Stimulated activated CD4-positive, alpha-beta T cell treated with anti-CD3 and anti-CD28 coated beads, Interleukin-4, amount 100 ng/mL, for 1 hour (primary cell): ENCODE results near the gene OPN1MW.
"Not testable (repeated sequence)": the region's sequence is repeated elsewhere in the genome, so short reads cannot be mapped to it uniquely, and the experiment has no call there.

Experiments
- DNase-seq: peaks from one replicate; pipeline ENCODE4 v3.0.0-alpha.2; 2020

The OPN1MW gene

GRCh38 chrX:154182296-154182695 is at the start of gene OPN1MW:
OPN1MW (plus strand) TSS chrX:154182596; CDS start chrX:154182678, 82 bp downstream.
- not testable (repeated sequence) for DNase-seq

DNA sequence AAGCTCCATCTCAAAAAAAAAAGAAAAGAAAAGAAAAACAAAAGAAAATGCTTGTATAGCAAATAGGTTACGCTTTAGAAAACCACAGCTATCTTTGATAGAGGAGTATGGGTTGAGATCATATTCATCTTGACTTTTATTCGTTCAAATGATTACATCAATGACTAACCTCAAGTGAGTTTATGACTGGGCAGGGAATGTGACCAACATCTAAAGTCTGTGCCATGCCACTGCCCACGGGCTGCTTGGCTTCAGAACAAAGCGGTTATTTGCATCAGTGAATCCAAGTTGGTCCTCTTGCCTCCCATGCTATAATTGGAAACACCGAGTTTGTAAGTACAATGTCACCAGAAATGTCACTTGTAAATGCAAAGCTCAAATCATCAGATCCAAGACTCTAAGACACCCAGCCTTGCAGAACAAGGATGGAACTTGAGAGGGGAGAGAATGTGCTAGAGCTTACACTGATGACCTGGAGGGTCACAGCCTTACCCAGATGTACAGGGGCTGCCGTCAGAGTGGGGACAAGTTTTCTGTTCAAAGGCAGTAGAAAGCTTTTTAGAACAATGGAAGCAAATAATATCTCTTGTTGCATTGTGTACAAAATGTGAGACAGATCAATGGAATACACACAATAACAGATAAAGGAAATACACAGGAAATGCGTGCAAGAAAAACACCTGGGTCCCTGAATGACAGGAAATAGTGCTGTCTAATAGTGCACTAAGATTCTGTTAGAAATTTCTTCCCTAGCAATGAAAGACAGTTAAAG is 46.8 kb upstream of the OPN1MW start:
- no peak for DNase-seq

GRCh38 chrX:154136627-154137161 is 45.7 kb upstream of the OPN1MW start:
- DNase-seq = peak; percentile 68

DNA sequence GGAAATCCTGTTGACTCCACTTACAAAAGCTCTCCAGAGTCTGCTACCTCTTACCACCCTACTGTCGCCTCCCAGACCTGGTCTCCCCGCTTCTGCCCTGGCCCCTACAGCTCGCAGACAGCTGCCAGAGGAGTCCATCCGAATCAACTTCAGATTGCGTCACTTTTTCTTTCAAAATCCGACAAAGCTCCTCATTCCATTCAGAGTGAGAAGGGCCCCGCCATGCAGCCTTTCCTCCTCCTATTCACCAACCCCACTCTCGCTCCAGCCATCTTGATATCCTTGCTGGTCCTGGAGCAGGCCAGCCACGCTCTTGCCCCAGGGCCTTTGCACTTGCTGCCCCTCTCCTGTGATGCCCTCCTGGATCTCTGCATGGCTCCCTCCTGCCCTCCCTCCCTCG is 43.5 kb upstream of the OPN1MW start:
- DNase-seq = no peak

DNA sequence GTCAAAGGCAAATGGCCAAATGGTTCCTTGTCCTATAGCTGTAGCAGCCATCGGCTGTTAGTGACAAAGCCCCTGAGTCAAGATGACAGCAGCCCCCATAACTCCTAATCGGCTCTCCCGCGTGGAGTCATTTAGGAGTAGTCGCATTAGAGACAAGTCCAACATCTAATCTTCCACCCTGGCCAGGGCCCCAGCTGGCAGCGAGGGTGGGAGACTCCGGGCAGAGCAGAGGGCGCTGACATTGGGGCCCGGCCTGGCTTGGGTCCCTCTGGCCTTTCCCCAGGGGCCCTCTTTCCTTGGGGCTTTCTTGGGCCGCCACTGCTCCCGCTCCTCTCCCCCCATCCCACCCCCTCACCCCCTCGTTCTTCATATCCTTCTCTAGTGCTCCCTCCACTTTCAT is 42.2 kb upstream of the OPN1MW start:
- no peak for DNase-seq

- no peak for DNase-seq
These were observed 41.7 kb upstream of the OPN1MW start for GRCh38 chrX:154140742-154141141.

- DNase-seq = no peak
These were observed 40.0 kb upstream of the OPN1MW start for GRCh38 chrX:154142386-154142785.

DNA sequence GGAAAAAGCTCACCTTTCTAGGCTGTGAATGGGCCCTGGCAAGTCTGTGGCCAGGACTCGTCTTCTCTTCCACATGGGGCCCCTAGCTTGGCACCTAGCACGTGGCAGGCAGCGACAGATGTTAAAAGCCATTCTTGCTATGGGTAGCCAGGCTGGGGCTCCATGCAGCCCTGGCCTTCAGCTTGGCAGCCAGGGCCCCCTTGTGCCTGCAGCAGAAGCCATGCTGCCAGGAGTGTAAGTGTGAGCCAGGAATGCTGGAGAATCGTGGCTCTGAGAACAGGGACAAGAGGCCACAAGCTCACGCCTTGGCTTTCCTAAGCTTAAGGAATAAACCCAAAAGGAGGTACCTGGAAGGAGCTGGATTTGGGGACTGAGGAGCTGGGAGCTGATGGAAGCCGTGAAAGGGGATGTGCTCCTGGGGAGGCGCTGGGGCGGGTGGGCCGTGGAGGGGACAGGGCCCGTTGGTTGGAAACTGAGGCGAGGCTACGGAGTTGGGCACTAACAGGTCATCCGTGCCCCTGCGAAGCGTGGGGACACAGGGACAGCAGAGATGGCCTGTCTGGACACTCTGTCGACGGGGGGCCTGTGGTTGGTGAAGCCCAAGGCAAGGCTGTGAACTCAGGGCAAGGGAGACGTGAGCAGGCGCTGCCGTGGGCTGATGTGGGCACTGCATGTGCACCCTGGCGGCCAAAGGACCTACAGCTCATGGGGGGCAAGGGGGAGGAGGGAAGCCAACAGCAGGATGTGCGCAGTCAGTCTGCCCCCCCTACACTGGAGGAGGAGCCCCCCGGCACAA is 39.2 kb upstream of the OPN1MW start:
- DNase-seq = no peak

DNA sequence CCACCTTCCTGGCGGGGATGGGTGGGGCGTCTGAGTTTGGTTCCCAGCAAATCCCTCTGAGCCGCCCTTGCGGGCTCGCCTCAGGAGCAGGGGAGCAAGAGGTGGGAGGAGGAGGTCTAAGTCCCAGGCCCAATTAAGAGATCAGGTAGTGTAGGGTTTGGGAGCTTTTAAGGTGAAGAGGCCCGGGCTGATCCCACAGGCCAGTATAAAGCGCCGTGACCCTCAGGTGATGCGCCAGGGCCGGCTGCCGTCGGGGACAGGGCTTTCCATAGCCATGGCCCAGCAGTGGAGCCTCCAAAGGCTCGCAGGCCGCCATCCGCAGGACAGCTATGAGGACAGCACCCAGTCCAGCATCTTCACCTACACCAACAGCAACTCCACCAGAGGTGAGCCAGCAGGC is 38.4 kb upstream of the OPN1MW start, which contains the start of gene OPN1LW:
TSS of gene OPN1LW (plus strand) at position 234 of the 400 bp plus-strand sequence. CDS start at position 275, 41 bp downstream.
- not testable (repeated sequence) for DNase-seq

DNA sequence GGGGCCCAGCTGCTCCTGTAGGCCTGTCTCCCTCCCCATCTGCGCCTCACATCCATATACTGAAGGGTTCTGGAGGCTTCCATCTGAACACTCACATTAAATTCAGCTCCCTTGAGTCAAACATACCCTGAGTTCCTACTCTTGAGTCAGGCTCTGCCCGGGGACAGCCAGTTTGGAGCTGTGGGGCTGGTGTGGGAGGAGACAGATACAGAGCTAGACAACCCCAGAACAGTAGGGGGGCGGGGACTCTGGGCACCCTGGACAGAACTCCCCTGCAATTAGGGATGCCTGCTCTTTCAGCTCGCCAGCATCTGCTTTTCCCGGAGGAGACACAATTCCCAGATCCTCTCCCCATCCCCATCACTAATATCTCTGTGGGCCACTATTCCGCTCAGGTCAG is 31.4 kb upstream of the OPN1MW start:
- DNase-seq = not testable (repeated sequence)

GRCh38 chrX:154156221-154156620 is 26.2 kb upstream of the OPN1MW start:
- DNase-seq = not testable (repeated sequence)

DNA sequence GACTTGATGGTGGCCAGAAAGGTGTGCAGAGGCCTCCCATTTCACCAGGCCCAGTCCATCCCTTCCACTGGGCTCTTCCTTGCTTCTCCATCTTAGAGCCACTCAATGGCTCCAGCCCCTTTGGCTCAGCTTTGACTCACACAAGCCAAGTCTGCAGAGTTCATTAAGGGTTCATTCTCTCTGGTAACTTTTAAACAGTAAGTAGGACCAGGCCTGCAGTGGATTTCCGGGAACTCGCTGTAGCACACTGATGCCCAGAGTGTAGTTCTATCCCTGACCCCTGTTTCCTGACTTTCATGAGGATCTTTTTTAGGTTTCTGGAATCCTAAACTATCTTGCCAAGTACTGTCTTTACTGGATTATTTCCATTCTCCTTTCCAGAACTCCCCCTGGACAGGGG is 25.2 kb upstream of the OPN1MW start:
- DNase-seq = not testable (repeated sequence)

GRCh38 chrX:154159345-154159744 is 23.1 kb upstream of the OPN1MW start:
- DNase-seq = not testable (repeated sequence)

- DNase-seq = not testable (repeated sequence)
These were observed 17.5 kb upstream of the OPN1MW start for GRCh38 chrX:154164902-154165301.

GRCh38 chrX:154168384-154168783 is 14.0 kb upstream of the OPN1MW start:
- not testable (repeated sequence) for DNase-seq

DNA sequence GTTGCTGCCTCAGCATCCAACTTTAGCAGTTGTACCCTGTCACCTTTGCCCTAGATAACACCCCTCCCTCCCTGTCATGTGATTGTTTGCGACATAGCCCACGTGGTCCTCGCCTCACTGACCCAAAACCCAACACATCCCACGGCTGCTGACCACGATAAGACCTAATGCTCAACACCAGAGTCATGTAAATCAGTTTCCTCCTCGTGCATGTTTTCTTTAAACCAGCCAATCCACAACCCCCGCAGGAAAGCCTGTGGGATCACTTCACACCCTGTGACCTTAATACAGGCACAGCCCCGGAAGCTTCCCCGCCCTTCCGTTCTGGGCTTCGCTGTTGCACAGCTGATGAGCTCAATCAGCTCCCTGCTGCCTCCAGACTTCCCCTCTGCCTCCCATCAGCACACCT is 9.9 kb upstream of the OPN1MW start:
- not testable (repeated sequence) for DNase-seq

DNA sequence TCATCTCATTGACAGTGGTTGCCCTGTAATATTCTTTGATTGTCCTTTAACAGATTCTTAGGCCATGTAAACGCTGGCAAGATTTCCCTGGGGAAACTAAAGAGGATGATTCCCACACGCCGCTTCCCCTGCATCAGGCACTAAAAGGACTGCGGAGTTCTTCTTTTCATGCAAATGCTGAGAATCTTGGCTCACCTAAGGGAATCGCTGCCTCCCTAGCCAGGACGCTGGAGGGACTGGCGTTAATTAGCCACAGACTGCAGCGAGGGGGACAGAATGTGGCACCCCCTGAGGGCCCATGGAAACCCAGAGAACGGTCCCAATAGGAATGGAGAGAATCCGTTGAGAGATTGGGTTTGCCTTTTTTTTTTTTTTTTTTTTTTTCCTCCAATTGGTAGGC is 8.0 kb upstream of the OPN1MW start:
- DNase-seq = not testable (repeated sequence)

DNA sequence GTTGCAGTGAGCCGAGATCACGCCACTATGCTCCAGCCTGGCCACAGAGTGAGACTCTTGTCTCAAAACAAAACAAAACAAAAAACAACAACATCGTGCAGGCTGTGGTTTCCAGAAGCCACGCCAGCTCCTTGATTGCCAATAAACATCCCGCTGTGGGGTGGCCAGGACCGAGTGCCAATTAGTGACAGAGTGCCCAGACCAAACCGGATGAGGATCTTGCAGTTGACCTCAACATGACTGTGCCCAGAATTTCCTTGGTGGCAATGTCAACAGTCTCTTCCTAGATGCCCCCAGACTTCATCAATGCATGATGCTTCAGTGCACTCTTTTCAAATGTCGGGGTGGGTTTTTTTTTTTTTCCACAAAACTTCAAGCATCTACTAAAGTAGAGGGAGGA is 1.4 kb downstream of the OPN1MW start:
- DNase-seq = not testable (repeated sequence)

GRCh38 chrX:154192846-154193245 is 10.4 kb downstream of the OPN1MW start:
- not testable (repeated sequence) for DNase-seq

- not testable (repeated sequence) for DNase-seq
These were observed 11.9 kb downstream of the OPN1MW start for GRCh38 chrX:154194316-154194715.

DNA sequence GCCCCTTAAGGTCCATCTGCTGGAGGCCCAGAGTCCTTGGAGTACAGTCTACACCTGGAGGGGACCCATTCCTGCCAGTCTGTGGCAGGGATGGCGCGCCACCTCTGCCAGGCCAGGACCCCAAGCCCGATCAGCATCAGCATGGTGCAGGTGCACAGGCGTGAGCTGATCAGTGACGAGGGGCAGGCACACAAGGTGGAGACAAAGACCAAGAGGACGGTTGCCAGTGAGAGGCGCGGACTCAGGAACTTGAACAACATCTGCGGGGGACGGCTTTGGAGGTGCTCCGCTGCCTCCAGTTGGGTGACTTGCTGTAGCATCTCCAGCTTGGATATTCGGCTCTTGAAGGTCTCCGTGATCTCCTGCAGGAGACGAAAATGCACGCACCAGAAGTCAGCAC is 14.1 kb downstream of the OPN1MW start:
- not testable (repeated sequence) for DNase-seq

GRCh38 chrX:154209670-154210418 is 27.4 kb downstream of the OPN1MW start:
- DNase-seq = not testable (repeated sequence)

DNA sequence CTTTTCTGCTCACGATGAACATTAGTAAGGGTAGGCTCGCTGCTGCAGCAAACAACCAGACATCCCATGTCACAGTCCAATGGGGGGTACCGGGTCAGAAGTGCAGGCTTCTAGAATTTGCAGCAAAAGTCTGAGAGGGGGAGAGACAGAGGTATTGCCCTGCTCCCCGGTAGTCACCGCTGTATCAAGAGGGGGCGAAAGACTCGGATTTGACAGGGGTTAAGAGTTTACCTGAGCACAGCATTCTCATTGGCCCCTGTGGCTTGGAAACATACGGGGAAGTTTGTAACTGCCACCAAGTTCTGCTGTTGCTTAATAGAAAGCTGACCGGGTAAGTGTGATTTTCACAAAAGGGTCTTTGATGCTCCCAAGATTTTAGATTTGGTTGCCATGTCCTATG is 28.7 kb downstream of the OPN1MW start:
- not testable (repeated sequence) for DNase-seq
